PC-9 (cell line): ENCODE results near the gene CSRP1. TPM values are rescaled to one million over a fixed set of nuclear protein-coding genes. Genes with fewer than 3 reads are reported as not detected.

ENCODE experiments used
- BruUV-seq: library from RNA; stranded (reverse); fragments of 400-500 nt; replicated peaks from 2 replicates; lab custom pipeline; 2021; lab: Mats Ljungman, UMichigan
- CTCF ChIA-PET: fragments of 300-600 bp; sonication (Branson Sonifier 250); formaldehyde crosslinking; loops from one replicate; lab custom pipeline; 2022; ENCODE audit warnings: antibody characterized with exemption; lab: Charles Lee
- POLR2A ChIA-PET: fragments of 300-600 bp; sonication (Branson Sonifier 250); formaldehyde crosslinking; loops from one replicate; lab custom pipeline; 2022; ENCODE audit warnings: antibody characterized with exemption; ENCODE audit not compliant: unreplicated experiment; lab: Charles Lee
- DNase-seq, 2 experiments: peaks; one replicate each; pipeline versions ENCODE4 v3.0.0 to v3.0.0-alpha.2; 2015 to 2022; ENCODE audit warnings: mixed read lengths in 1 of 2
- H2AFZ ChIP-seq: fragments of 200-600 bp; sonication (generic); 2 replicates; pipeline ENCODE4 v1.8.1; 2017; ENCODE audit warnings: antibody characterized with exemption
- H3F3A ChIP-seq: fragments of 200-600 bp; sonication (generic); 2 replicates; pipeline ENCODE4 v1.8.1; 2017; ENCODE audit warnings: antibody characterized with exemption, mild to moderate bottlenecking, low read depth; ENCODE audit not compliant: insufficient read depth
- H3K27ac ChIP-seq: fragments of 200-600 bp; sonication (generic); 2 replicates; pipeline ENCODE4 v1.6.1; 2016; ENCODE audit warnings: mixed run types
- H3K27me3 ChIP-seq: fragments of 200-600 bp; sonication (generic); 2 replicates; pipeline ENCODE4 v1.6.1; 2016; ENCODE audit warnings: low read depth, mixed run types; ENCODE audit not compliant: insufficient read depth
- H3K36me3 ChIP-seq: fragments of 200-600 bp; sonication (generic); 2 replicates; pipeline ENCODE4 v1.6.1; 2016; ENCODE audit warnings: low read depth, mixed run types
- H3K4me1 ChIP-seq: fragments of 200-600 bp; sonication (generic); replicated peaks from 2 replicates; pipeline ENCODE4 v1.6.1; 2016; ENCODE audit warnings: mixed run types; ENCODE audit not compliant: insufficient read depth
- H3K4me2 ChIP-seq: fragments of 200-600 bp; sonication (generic); 2 replicates; pipeline ENCODE4 v1.6.1; 2017; ENCODE audit warnings: mixed run types
- H3K4me3 ChIP-seq: fragments of 200-600 bp; sonication (generic); 2 replicates; pipeline ENCODE4 v1.6.1; 2016; ENCODE audit warnings: mixed run types
- H3K79me2 ChIP-seq: fragments of 200-600 bp; sonication (generic); 2 replicates; pipeline ENCODE4 v1.6.1; 2017; ENCODE audit warnings: low read depth, mixed run types
- H3K9me2 ChIP-seq: fragments of 200-600 bp; sonication (generic); 2 replicates; pipeline ENCODE4 v1.8.1; 2017; ENCODE audit warnings: mild to moderate bottlenecking; ENCODE audit not compliant: insufficient read depth
- H3K9me3 ChIP-seq: fragments of 200-600 bp; sonication (generic); 2 replicates; pipeline ENCODE4 v1.8.1; 2016; ENCODE audit warnings: low read depth; ENCODE audit not compliant: insufficient read depth
- H4K20me1 ChIP-seq: fragments of 200-600 bp; sonication (generic); 2 replicates; pipeline ENCODE4 v1.8.1; 2017; ENCODE audit not compliant: insufficient read depth
- EZH2 ChIP-seq: fragments of 200-600 bp; sonication (generic); IDR thresholded peaks from 2 replicates; pipeline ENCODE4 v1.8.0; 2017; ENCODE audit warnings: antibody characterized with exemption, low read depth
- intact Hi-C: fragments of 100-400 bp; cut with micrococcal nuclease; formaldehyde crosslinking; loops from one replicate; pipeline ENCODE4 v1.10.0; 2022; ENCODE audit not compliant: unreplicated experiment
- total RNA-seq: library from RNA; stranded (reverse); gene quantifications from 2 replicates; pipeline ENCODE4 v1.2.3, GENCODE V29; 2021
- TF ChIP-seq, protein P1 (sequence below): fragments of 200-600 bp; sonication (generic); conservative IDR thresholded peaks from 2 replicates; pipeline ENCODE4 v1.6.1; 2017; ENCODE audit warnings: mixed run types, antibody characterized with exemption, mild to moderate bottlenecking, moderate library complexity

CSRP1 gene
- total RNA-seq, 1 experiment from 2014 or later: 61.3 TPM

DNA sequence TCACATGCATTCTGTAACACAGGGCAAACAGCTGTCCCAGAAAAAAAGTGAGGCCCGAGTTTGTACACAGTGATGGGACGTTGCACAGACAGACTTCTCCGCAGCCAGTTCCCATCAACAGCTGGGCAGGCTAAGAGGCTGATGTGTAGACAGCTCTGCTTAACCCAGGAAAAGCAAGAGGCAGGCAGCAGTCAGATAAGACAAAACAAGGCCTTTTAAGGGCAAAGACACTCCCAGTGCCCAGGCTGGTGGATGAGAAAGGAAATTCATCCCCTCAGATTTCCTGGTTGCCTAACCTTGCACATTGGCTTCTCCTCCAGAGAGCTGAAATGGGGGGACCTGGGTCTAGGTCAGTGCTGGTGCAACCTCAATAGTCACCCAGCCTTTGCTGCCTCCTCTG is 20.7 kb downstream of the CSRP1 start:
- H3K4me2 ChIP-seq: no peak overlapping the region
- H3K27me3 ChIP-seq: no peaks in the 10 kb centered on the region
- no peaks in the 10 kb centered on the region for H3K9me2 ChIP-seq
- no peaks in the 10 kb centered on the region for H4K20me1 ChIP-seq
- POLR2A ChIA-PET: interaction anchor here (0.5 to 0.6 kb wide), 2 partner anchors 242 to 1063 kb away, joined by 3 to 9 read pairs; no protein-coding TSS in a partner anchor
- H2AFZ ChIP-seq: no peak overlapping the region
- no peaks in the 10 kb centered on the region for H3K79me2 ChIP-seq
- H3K27ac ChIP-seq: no peak overlapping the region
- no peak overlapping the region for H3K4me3 ChIP-seq
- CTCF ChIA-PET: interaction anchor here (0.6 to 2.0 kb wide), 3 partner anchors 27 to 239 kb away, joined by 3 to 12 read pairs (median 3); no protein-coding TSS in a partner anchor
- intact Hi-C loops: no loop called here
- no peak for DNase-seq
- no peaks in the 10 kb centered on the region for H3K9me3 ChIP-seq
- no peak for TF ChIP-seq EZH2
- TF ChIP-seq, protein P1, sequence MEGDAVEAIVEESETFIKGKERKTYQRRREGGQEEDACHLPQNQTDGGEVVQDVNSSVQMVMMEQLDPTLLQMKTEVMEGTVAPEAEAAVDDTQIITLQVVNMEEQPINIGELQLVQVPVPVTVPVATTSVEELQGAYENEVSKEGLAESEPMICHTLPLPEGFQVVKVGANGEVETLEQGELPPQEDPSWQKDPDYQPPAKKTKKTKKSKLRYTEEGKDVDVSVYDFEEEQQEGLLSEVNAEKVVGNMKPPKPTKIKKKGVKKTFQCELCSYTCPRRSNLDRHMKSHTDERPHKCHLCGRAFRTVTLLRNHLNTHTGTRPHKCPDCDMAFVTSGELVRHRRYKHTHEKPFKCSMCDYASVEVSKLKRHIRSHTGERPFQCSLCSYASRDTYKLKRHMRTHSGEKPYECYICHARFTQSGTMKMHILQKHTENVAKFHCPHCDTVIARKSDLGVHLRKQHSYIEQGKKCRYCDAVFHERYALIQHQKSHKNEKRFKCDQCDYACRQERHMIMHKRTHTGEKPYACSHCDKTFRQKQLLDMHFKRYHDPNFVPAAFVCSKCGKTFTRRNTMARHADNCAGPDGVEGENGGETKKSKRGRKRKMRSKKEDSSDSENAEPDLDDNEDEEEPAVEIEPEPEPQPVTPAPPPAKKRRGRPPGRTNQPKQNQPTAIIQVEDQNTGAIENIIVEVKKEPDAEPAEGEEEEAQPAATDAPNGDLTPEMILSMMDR: no peak
- H3K36me3 ChIP-seq: no peaks in the 10 kb centered on the region
- no TSS peak for BruUV-seq
- H3K4me1 ChIP-seq: peaks cover 49% of the 10 kb centered on the region
- peaks cover 43% of the 10 kb centered on the region; the same call in 1 of the 2 replicates for H3F3A ChIP-seq

DNA sequence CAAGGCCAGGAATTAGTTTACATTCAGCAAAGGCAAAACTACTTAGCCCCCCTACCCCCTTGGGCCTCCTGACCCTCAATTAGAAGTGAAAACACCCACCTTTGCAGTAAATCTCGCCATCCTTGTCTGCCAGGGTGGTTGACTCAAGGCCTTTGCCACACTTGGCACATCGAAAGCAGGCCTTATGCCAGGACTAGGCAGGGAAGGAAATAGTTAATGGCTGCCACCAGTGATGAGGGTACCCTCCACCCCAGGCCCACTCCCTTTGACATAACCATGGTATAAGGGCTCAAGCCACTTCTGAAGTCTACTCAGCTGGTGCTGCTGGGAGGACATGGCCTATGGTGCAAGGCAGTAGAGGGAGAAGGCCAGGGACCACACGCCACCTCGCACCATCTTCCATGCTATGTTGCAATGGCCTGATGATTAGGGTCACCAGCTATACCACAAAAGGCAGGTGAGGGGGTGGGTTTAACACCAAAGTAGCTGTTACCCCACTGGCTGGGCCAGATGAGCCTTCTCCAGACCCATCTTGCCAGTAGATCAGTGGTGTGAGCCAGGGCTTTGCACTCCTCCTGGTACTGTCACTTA is 21.6 kb downstream of the CSRP1 start:
- Histone ChIP-seq H3K9me3 (no peaks in the 10 kb centered on the region), H3F3A (peaks cover 37% of the 10 kb centered on the region; the same call in 1 of the 2 replicates), H3K4me3 (no peak overlapping the region), H3K36me3 (no peaks in the 10 kb centered on the region), H3K79me2 (no peaks in the 10 kb centered on the region), H4K20me1 (no peaks in the 10 kb centered on the region), H2AFZ (no peak overlapping the region), H3K9me2 (no peaks in the 10 kb centered on the region), H3K4me2 (no peak overlapping the region), H3K27me3 (no peaks in the 10 kb centered on the region), H3K4me1 (peaks cover 47% of the 10 kb centered on the region), H3K27ac (no peak overlapping the region)
- intact Hi-C loops: no loop called here
- CTCF ChIA-PET: no interaction called here
- POLR2A ChIA-PET: no interaction called here
- no peak for TF ChIP-seq EZH2
- TF ChIP-seq, protein P1: no peak
- no peak for DNase-seq
- BruUV-seq: no TSS peak

DNA sequence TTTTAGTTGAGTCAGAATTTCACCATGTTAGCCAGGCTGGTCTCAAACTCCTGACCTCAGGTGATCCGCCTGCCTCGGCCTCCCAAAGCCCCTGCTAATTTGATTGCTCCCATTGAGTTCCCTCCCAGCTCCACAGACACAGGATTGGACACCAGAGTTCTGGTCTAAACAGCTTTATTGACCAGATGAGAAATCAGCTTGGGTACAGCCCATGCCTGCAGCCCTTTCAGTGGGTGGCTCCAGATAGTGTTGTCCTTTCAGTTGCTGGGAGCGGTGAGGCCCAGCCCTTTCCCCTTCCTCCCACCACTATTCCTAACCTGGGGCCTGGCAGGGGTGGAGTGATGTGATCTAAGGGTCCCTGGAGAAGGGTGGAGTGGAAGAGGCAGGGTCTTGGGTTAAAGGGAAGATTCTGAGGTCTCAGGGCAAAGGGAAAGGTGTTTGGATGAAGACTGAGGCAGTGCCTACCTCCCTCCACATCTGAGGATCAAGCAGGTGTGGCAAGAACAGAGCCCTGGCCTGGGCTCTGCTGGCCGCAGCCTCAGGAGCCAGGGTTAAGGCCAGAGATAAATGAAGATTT is 23.5 kb downstream of the CSRP1 start:
- H4K20me1 ChIP-seq: no peaks in the 10 kb centered on the region

More for the DNA sequence above, 23.5 kb downstream of the CSRP1 start:
- Histone ChIP-seq H3K9me2 (no peaks in the 10 kb centered on the region), H3K27me3 (no peaks in the 10 kb centered on the region), H3K79me2 (no peaks in the 10 kb centered on the region), H2AFZ (no peak overlapping the region), H3K4me2 (no peak overlapping the region), H3K36me3 (no peaks in the 10 kb centered on the region), H3K4me1 (peaks cover 36% of the 10 kb centered on the region), H3K4me3 (no peak overlapping the region), H3K9me3 (no peaks in the 10 kb centered on the region), H3K27ac (no peak overlapping the region), H3F3A (peaks cover 33% of the 10 kb centered on the region; the same call in 1 of the 2 replicates)
- intact Hi-C loops: loop anchor here (2.0 kb wide), 1 partner anchor 75 kb away; no protein-coding TSS in a partner anchor
- POLR2A ChIA-PET: interaction anchor here (0.7 kb wide), 1 partner anchor 65 kb away, joined by 6 read pairs; no protein-coding TSS in a partner anchor
- BruUV-seq: TSS peak; percentile 33
- TF ChIP-seq, protein P1: no peak
- no peak for TF ChIP-seq EZH2
- CTCF ChIA-PET: interaction anchor here (0.5 to 3.9 kb wide), 5 partner anchors 30 to 368 kb away, joined by 4 to 74 read pairs (median 6); no protein-coding TSS in a partner anchor
- no peak for DNase-seq
